Stimulated activated memory B cell treated with anti-CD40 and anti-IgM and Interleukin-4, amounts not matched to agents 10 μg/mL and 1 μg/mL and 100 μg/mL, for 72 hours (primary cell): ENCODE results near the gene ITIH1.

Experiments used
- ATAC-seq: fragments of 150-1000 bp; cut with Tn5 transposase; 2 replicates; pipeline ENCODE4 v1.10.0; 2021
- H3K27ac Mint-ChIP-seq: one replicate; pipeline ENCODE4 v1.8.0; 2022; ENCODE audit warnings: mild to moderate bottlenecking, mixed read lengths
- H3K27me3 Mint-ChIP-seq: one replicate; pipeline ENCODE4 v1.8.0; 2022; ENCODE audit warnings: mixed read lengths
- H3K36me3 Mint-ChIP-seq: one replicate; pipeline ENCODE4 v1.8.0; 2022; ENCODE audit warnings: mixed read lengths
- H3K4me1 Mint-ChIP-seq: one replicate; pipeline ENCODE4 v1.8.0; 2022; ENCODE audit warnings: mixed read lengths
- H3K4me3 Mint-ChIP-seq: one replicate; pipeline ENCODE4 v1.8.0; 2022; ENCODE audit warnings: mild to moderate bottlenecking, moderate library complexity, mixed read lengths
- H3K9me3 Mint-ChIP-seq: one replicate; pipeline ENCODE4 v1.8.0; 2022; ENCODE audit warnings: mixed read lengths

Gene ITIH1

GRCh38 chr3:52811452-52812011, 34.1 kb downstream of the ITIH1 start:
- peaks cover 3% of the 10 kb centered on the region for H3K9me3 Mint-ChIP-seq
- no peaks in the 10 kb centered on the region for H3K4me1 Mint-ChIP-seq
- no peak for ATAC-seq
- H3K36me3 Mint-ChIP-seq, result no peaks in the 10 kb centered on the region
- H3K4me3 Mint-ChIP-seq, result no peak overlapping the region
- no peaks in the 10 kb centered on the region for H3K27me3 Mint-ChIP-seq
- H3K27ac Mint-ChIP-seq, result no peak overlapping the region

GRCh38 chr3:52813810-52814209, 36.4 kb downstream of the ITIH1 start:
- Mint-ChIP-seq H3K27me3 (no peaks in the 10 kb centered on the region), H3K27ac (no peak overlapping the region), H3K4me3 (no peak overlapping the region), H3K36me3 (no peaks in the 10 kb centered on the region), H3K9me3 (peaks cover 3% of the 10 kb centered on the region), H3K4me1 (no peaks in the 10 kb centered on the region)
- ATAC-seq, result no peak

GRCh38 chr3:52816199-52816598, 38.8 kb downstream of the ITIH1 start:
- Mint-ChIP-seq H3K9me3 (no peaks in the 10 kb centered on the region), H3K27me3 (no peaks in the 10 kb centered on the region), H3K4me1 (no peaks in the 10 kb centered on the region), H3K27ac (no peak overlapping the region), H3K36me3 (no peaks in the 10 kb centered on the region), H3K4me3 (no peak overlapping the region)
- ATAC-seq, result no peak

GRCh38 chr3:52816654-52817053, 39.3 kb downstream of the ITIH1 start:
- Mint-ChIP-seq H3K36me3 (no peaks in the 10 kb centered on the region), H3K4me1 (no peaks in the 10 kb centered on the region), H3K9me3 (no peaks in the 10 kb centered on the region), H3K27me3 (no peaks in the 10 kb centered on the region), H3K27ac (no peak overlapping the region), H3K4me3 (no peak overlapping the region)
- ATAC-seq, result no peak

- Mint-ChIP-seq H3K27ac (no peak overlapping the region), H3K4me3 (no peak overlapping the region), H3K4me1 (no peaks in the 10 kb centered on the region), H3K9me3 (no peaks in the 10 kb centered on the region), H3K27me3 (no peaks in the 10 kb centered on the region), H3K36me3 (no peaks in the 10 kb centered on the region)
- no peak for ATAC-seq
Observed at GRCh38 chr3:52817221-52817620, 39.8 kb downstream of the ITIH1 start.

GRCh38 chr3:52817860-52818259, 40.5 kb downstream of the ITIH1 start:
- Mint-ChIP-seq H3K9me3 (no peaks in the 10 kb centered on the region), H3K27me3 (no peaks in the 10 kb centered on the region), H3K36me3 (no peaks in the 10 kb centered on the region), H3K4me1 (no peaks in the 10 kb centered on the region), H3K27ac (no peak overlapping the region), H3K4me3 (no peak overlapping the region)
- peak; percentile 32 for ATAC-seq

GRCh38 chr3:52819936-52820335, 42.5 kb downstream of the ITIH1 start:
- ATAC-seq, result no peak
- Mint-ChIP-seq H3K4me3 (no peak overlapping the region), H3K4me1 (no peaks in the 10 kb centered on the region), H3K36me3 (peaks cover 7% of the 10 kb centered on the region), H3K27me3 (no peaks in the 10 kb centered on the region), H3K27ac (no peak overlapping the region), H3K9me3 (no peaks in the 10 kb centered on the region)

GRCh38 chr3:52820736-52821135, 43.3 kb downstream of the ITIH1 start:
- ATAC-seq, result no peak
- H3K36me3 Mint-ChIP-seq, result peaks cover 7% of the 10 kb centered on the region
- H3K4me1 Mint-ChIP-seq, result no peaks in the 10 kb centered on the region
- no peak overlapping the region for H3K27ac Mint-ChIP-seq
- H3K27me3 Mint-ChIP-seq, result no peaks in the 10 kb centered on the region
- H3K9me3 Mint-ChIP-seq, result no peaks in the 10 kb centered on the region
- H3K4me3 Mint-ChIP-seq, result no peak overlapping the region

GRCh38 chr3:52822363-52822762, 45.0 kb downstream of the ITIH1 start:
- ATAC-seq, result no peak
- H3K36me3 Mint-ChIP-seq, result peaks cover 7% of the 10 kb centered on the region
- no peak overlapping the region for H3K27ac Mint-ChIP-seq
- no peak overlapping the region for H3K4me3 Mint-ChIP-seq
- no peaks in the 10 kb centered on the region for H3K27me3 Mint-ChIP-seq
- H3K4me1 Mint-ChIP-seq, result no peaks in the 10 kb centered on the region
- no peaks in the 10 kb centered on the region for H3K9me3 Mint-ChIP-seq

GRCh38 chr3:52824037-52824436, 46.6 kb downstream of the ITIH1 start:
- no peak for ATAC-seq
- peaks cover 7% of the 10 kb centered on the region for H3K36me3 Mint-ChIP-seq
- no peaks in the 10 kb centered on the region for H3K27me3 Mint-ChIP-seq
- H3K4me1 Mint-ChIP-seq, result no peaks in the 10 kb centered on the region
- H3K9me3 Mint-ChIP-seq, result no peaks in the 10 kb centered on the region
- no peak overlapping the region for H3K27ac Mint-ChIP-seq
- H3K4me3 Mint-ChIP-seq, result no peak overlapping the region

GRCh38 chr3:52827441-52827840, 50.0 kb downstream of the ITIH1 start:
- Mint-ChIP-seq H3K4me3 (no peak overlapping the region), H3K36me3 (peaks cover 7% of the 10 kb centered on the region), H3K9me3 (no peaks in the 10 kb centered on the region), H3K27ac (no peak overlapping the region), H3K4me1 (no peaks in the 10 kb centered on the region), H3K27me3 (no peaks in the 10 kb centered on the region)
- ATAC-seq, result no peak

GRCh38 chr3:52827866-52828376, 50.5 kb downstream of the ITIH1 start:
- ATAC-seq, result no peak
- Mint-ChIP-seq H3K27me3 (no peaks in the 10 kb centered on the region), H3K36me3 (peaks cover 7% of the 10 kb centered on the region), H3K4me1 (no peaks in the 10 kb centered on the region), H3K9me3 (no peaks in the 10 kb centered on the region), H3K27ac (no peak overlapping the region), H3K4me3 (no peak overlapping the region)

GRCh38 chr3:52829482-52829881, 52.1 kb downstream of the ITIH1 start:
- H3K27me3 Mint-ChIP-seq, result no peaks in the 10 kb centered on the region
- peaks cover 4% of the 10 kb centered on the region for H3K36me3 Mint-ChIP-seq
- H3K27ac Mint-ChIP-seq, result no peak overlapping the region
- ATAC-seq, result no peak
- no peaks in the 10 kb centered on the region for H3K9me3 Mint-ChIP-seq
- H3K4me3 Mint-ChIP-seq, result no peak overlapping the region
- H3K4me1 Mint-ChIP-seq, result no peaks in the 10 kb centered on the region

GRCh38 chr3:52829906-52830463, 52.6 kb downstream of the ITIH1 start:
- ATAC-seq, result no peak

GRCh38 chr3:52830535-52831258, 53.3 kb downstream of the ITIH1 start, which contains the start of gene ITIH4:
Gene ITIH4 (minus strand): TSS chr3:52830672. CDS start chr3:52830642, 30 bp downstream.
- H3K4me3 Mint-ChIP-seq, result no peak within 1 kb of the TSS
- H3K36me3 Mint-ChIP-seq, result peaks cover 4% of the 10 kb centered on the region
- no peaks in the 10 kb centered on the region for H3K9me3 Mint-ChIP-seq
- no peak within 1 kb of the TSS for H3K27ac Mint-ChIP-seq
- no peak for ATAC-seq
- no peaks in the 10 kb centered on the region for H3K4me1 Mint-ChIP-seq
- no peaks in the 10 kb centered on the region for H3K27me3 Mint-ChIP-seq

More at GRCh38 chr3:52829906-52830463, 52.6 kb downstream of the ITIH1 start:
- Mint-ChIP-seq H3K4me1 (no peaks in the 10 kb centered on the region), H3K9me3 (no peaks in the 10 kb centered on the region), H3K4me3 (no peak overlapping the region), H3K27me3 (no peaks in the 10 kb centered on the region), H3K36me3 (peaks cover 4% of the 10 kb centered on the region), H3K27ac (no peak overlapping the region)
